ENCODE measurements around the gene GPRC5B. TPM values are rescaled to one million over a fixed set of nuclear protein-coding genes. Genes with fewer than 3 reads are reported as not detected.

GPRC5B gene
- total and polyA plus RNA-seq, 5 donors from 2014 or later, result 0.14 to 0.42 (median 0.26) TPM; not detected in 1

DNA sequence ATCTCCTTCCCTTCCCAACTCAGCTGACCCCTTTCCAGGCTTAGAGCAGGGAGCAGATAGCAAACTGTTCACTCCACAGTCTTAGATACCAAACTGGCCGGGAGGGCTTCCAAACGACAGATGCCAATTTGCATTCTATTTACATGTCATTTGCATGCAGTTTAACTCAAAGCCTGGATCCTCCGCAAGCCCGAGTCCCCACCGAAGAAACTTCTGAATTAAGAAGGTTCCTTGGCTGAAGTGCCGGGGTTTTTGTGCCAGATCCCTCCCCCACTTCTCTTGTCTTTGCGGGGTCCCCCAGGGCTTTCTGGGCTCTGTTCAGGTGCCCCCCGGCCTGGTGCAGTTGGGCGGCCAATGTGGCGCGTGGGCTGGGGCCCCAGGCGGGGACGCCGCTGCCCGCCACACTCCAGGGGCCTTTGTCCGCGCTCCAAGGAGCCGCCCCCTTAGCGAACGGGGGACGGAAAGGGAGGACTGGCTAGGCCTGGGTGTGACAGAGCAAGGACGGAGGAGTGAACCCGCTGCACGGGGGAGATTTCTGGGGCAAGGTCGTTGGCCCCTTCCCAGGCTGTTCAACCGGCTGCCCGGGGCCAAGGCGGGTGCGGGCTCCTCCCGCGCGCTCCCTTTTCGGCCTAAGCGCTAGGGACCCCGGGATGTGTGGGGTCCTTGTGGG is 1.2 kb downstream of the GPRC5B start:
- Histone ChIP-seq H3K9me3 (ENCODE audit: control insufficient read depth in 2 of 2, low read length in 2 of 2) (no peaks in the 10 kb centered on the region), H3K4me1 (ENCODE audit: control insufficient read depth, insufficient read depth, low read length, poor library complexity, severe bottlenecking) (peaks cover 31% of the 10 kb centered on the region), H3K36me3 (ENCODE audit: control insufficient read depth, insufficient read depth, low read length) (no peaks in the 10 kb centered on the region), H3K27ac (ENCODE audit: insufficient read depth, low read length, poor library complexity, severe bottlenecking) (no peak overlapping the region), H3K4me3 (ENCODE audit: low read depth, low read length) (no peak overlapping the region), H3K27me3 (ENCODE audit: control insufficient read depth, insufficient read depth, low read length) (peaks cover 4% of the 10 kb centered on the region)
- H3K27me3 Mint-ChIP-seq, result peaks cover 32% of the 10 kb centered on the region
- H3K27ac Mint-ChIP-seq, result no peak overlapping the region
- peak overlapping the region in 3 of 4 donors; percentile 45 to 79 (median 56) for H3K4me3 Mint-ChIP-seq
- ATAC-seq (ENCODE audit: low read depth in 2 of 2) (no peak), DNase-seq (peak in 1 of 3 donors; percentile 19)
- H3K9me3 Mint-ChIP-seq, result peaks cover 0 to 2% (median 0%) of the 10 kb centered on the region in 7 donors
- no peaks in the 10 kb centered on the region for H3K36me3 Mint-ChIP-seq
- H3K4me1 Mint-ChIP-seq, result peaks cover 0 to 28% (median 13%) of the 10 kb centered on the region in 4 donors

DNA sequence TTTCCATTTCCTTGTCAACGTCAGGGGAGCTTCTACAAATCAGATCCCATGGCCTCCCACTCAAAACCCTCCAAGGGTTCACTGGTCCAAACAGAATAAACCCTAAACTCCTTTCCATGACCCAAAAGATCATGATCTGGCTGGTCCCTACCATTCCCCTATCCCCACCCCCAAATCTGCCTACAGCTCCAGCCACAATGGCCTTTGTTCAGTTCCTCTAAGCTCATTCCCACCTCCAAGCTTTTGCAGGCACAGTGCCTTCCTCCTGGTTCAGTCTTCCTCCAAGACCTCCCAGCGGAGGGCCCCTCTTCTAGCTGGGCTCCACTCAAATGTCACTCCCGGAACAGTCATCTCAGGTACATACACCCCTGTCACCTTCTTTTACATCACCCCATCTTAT is 2.0 kb downstream of the GPRC5B start:
- H3K9me3 ChIP-seq (ENCODE audit: control insufficient read depth in 2 of 2, low read length in 2 of 2), result no peaks in the 10 kb centered on the region
- Mint-ChIP-seq H3K4me3 (peak overlapping the region; percentile 45 to 80 (median 60)), H3K4me1 (peaks cover 0 to 28% (median 13%) of the 10 kb centered on the region in 4 donors), H3K9me3 (peaks cover 0 to 2% (median 0%) of the 10 kb centered on the region in 7 donors), H3K27me3 (peaks cover 32% of the 10 kb centered on the region), H3K36me3 (no peaks in the 10 kb centered on the region), H3K27ac (no peak overlapping the region)
- DNase-seq (no peak), ATAC-seq (ENCODE audit: low read depth in 2 of 2) (no peak)
- peaks cover 4% of the 10 kb centered on the region for H3K27me3 ChIP-seq (ENCODE audit: control insufficient read depth, insufficient read depth, low read length)
- no peak overlapping the region for H3K27ac ChIP-seq (ENCODE audit: insufficient read depth, low read length, poor library complexity, severe bottlenecking)
- peaks cover 31% of the 10 kb centered on the region for H3K4me1 ChIP-seq (ENCODE audit: control insufficient read depth, insufficient read depth, low read length, poor library complexity, severe bottlenecking)
- no peak overlapping the region for H3K4me3 ChIP-seq (ENCODE audit: low read depth, low read length)
- H3K36me3 ChIP-seq (ENCODE audit: control insufficient read depth, insufficient read depth, low read length), result no peaks in the 10 kb centered on the region

DNA sequence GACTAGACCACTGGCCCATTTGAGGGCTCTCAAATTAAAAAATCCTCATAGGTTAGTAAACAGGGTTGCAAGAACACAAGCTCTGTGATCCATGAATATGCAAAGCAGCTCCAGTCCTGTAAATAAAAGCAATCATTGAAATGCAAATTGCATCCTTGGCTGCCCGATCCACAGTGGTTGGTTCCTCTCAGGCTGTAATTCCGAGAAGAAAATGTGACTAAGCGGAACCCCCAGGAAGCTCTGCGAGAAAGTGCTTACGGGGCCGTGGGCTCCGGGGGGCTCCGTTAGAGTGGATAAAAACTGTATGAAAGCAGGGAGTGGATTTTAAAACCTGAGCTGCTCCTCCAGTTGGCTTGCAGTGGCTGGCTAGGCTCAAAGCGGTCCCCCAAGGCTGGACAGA is 2.5 kb downstream of the GPRC5B start:
- Mint-ChIP-seq H3K27me3 (peaks cover 32% of the 10 kb centered on the region), H3K36me3 (no peaks in the 10 kb centered on the region), H3K9me3 (peaks cover 0 to 2% (median 0%) of the 10 kb centered on the region in 7 donors), H3K4me3 (no peak overlapping the region), H3K27ac (no peak overlapping the region), H3K4me1 (peaks cover 0 to 28% (median 13%) of the 10 kb centered on the region in 4 donors)
- Histone ChIP-seq H3K9me3 (ENCODE audit: control insufficient read depth in 2 of 2, low read length in 2 of 2) (no peaks in the 10 kb centered on the region), H3K36me3 (ENCODE audit: control insufficient read depth, insufficient read depth, low read length) (no peaks in the 10 kb centered on the region), H3K27ac (ENCODE audit: insufficient read depth, low read length, poor library complexity, severe bottlenecking) (no peak overlapping the region), H3K4me1 (ENCODE audit: control insufficient read depth, insufficient read depth, low read length, poor library complexity, severe bottlenecking) (peaks cover 31% of the 10 kb centered on the region), H3K4me3 (ENCODE audit: low read depth, low read length) (no peak overlapping the region), H3K27me3 (ENCODE audit: control insufficient read depth, insufficient read depth, low read length) (peaks cover 4% of the 10 kb centered on the region)
- DNase-seq, result no peak
- ATAC-seq (ENCODE audit: low read depth in 2 of 2), result no peak

DNA sequence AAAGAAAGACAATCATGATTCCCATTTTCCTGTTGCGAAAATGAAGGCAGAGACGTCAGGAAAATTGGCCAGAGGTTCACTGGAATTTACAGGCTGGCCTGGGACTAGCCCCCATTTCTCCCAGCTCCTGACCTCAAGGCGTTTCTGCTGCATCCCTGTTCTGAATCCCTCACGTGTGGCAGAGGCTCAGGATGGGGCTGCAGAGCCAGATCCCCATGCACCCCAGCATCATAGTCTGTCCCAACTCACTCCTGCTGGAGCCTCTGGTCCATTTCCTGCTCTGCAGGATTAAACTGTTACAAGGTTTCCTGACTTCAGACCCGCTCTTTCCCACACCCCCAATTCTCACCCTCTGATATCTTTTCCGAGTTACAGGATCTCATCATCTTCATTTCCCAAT is 2.9 kb downstream of the GPRC5B start:
- DNase-seq (no peak), ATAC-seq (ENCODE audit: low read depth in 2 of 2) (no peak)
- no peaks in the 10 kb centered on the region for H3K9me3 ChIP-seq (ENCODE audit: control insufficient read depth in 2 of 2, low read length in 2 of 2)
- H3K9me3 Mint-ChIP-seq, result peaks cover 0 to 2% (median 0%) of the 10 kb centered on the region in 7 donors
- no peak overlapping the region for H3K4me3 Mint-ChIP-seq
- H3K4me3 ChIP-seq (ENCODE audit: low read depth, low read length), result no peak overlapping the region
- no peaks in the 10 kb centered on the region for H3K36me3 Mint-ChIP-seq
- H3K27me3 Mint-ChIP-seq, result peaks cover 32% of the 10 kb centered on the region
- H3K4me1 Mint-ChIP-seq, result peaks cover 0 to 28% (median 13%) of the 10 kb centered on the region in 4 donors
- H3K4me1 ChIP-seq (ENCODE audit: control insufficient read depth, insufficient read depth, low read length, poor library complexity, severe bottlenecking), result peaks cover 31% of the 10 kb centered on the region
- H3K36me3 ChIP-seq (ENCODE audit: control insufficient read depth, insufficient read depth, low read length), result no peaks in the 10 kb centered on the region
- no peak overlapping the region for H3K27ac Mint-ChIP-seq
- H3K27ac ChIP-seq (ENCODE audit: insufficient read depth, low read length, poor library complexity, severe bottlenecking), result no peak overlapping the region
- peaks cover 4% of the 10 kb centered on the region for H3K27me3 ChIP-seq (ENCODE audit: control insufficient read depth, insufficient read depth, low read length)

DNA sequence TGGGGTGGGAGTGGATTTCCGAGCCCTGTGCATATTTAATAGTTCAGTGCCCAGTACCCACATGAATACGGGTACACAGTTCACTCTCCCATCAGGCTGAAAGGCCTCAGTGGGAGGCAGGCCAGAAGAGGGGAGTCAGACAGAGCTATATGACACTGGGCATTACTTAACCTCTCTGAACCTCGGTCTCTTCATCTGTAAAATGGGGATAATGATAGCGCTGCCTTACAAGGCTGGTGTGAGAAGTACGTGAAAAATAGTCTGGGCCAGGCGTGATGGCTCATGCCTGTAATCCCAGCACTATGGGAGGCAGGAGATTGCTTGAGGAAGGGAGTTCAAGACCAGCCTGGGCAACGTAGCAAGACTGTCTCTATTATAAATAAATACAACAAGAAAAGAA is 3.6 kb downstream of the GPRC5B start:
- H3K4me3 ChIP-seq (ENCODE audit: low read depth, low read length), result no peak overlapping the region
- Mint-ChIP-seq H3K36me3 (no peaks in the 10 kb centered on the region), H3K27me3 (peaks cover 28% of the 10 kb centered on the region), H3K4me1 (peaks cover 0 to 22% (median 9%) of the 10 kb centered on the region in 4 donors), H3K27ac (no peak overlapping the region), H3K9me3 (peaks cover 0 to 3% (median 0%) of the 10 kb centered on the region in 7 donors), H3K4me3 (no peak overlapping the region)
- no peak for DNase-seq
- no peaks in the 10 kb centered on the region for H3K36me3 ChIP-seq (ENCODE audit: control insufficient read depth, insufficient read depth, low read length)
- no peak for ATAC-seq (ENCODE audit: low read depth in 2 of 2)
- H3K27me3 ChIP-seq (ENCODE audit: control insufficient read depth, insufficient read depth, low read length), result peaks cover 4% of the 10 kb centered on the region
- H3K4me1 ChIP-seq (ENCODE audit: control insufficient read depth, insufficient read depth, low read length, poor library complexity, severe bottlenecking), result peaks cover 26% of the 10 kb centered on the region
- no peaks in the 10 kb centered on the region for H3K9me3 ChIP-seq (ENCODE audit: control insufficient read depth in 2 of 2, low read length in 2 of 2)
- H3K27ac ChIP-seq (ENCODE audit: insufficient read depth, low read length, poor library complexity, severe bottlenecking), result no peak overlapping the region

DNA sequence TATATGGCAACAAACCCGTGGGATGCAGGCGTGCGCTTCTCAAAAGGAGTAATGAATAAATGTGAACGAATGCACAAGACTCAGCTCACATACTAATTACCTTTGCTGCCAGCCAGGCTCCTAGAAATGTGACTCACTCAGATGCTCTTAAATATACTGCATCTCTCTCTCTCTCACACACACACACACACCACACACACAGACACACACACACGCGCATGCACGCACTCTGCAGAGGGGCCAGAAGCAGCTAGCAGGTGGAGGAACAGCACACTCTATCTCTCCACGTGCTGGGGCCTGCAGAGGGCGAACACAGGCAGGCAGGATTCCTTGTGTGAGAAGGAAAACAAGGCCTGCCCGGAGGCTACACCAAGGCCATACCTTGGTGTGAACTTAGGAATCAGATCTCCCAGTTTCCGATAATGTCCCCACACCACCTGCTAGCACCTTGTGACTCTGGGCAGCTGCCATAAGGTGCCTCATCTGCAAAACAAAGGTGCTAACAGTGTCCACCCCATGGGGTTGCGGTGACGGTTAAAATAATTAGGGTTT is 5.3 kb downstream of the GPRC5B start:
- H3K9me3 ChIP-seq (ENCODE audit: control insufficient read depth in 2 of 2, low read length in 2 of 2), result no peaks in the 10 kb centered on the region
- no peak overlapping the region for H3K4me3 ChIP-seq (ENCODE audit: low read depth, low read length)
- no peak overlapping the region for H3K27ac ChIP-seq (ENCODE audit: insufficient read depth, low read length, poor library complexity, severe bottlenecking)
- no peaks in the 10 kb centered on the region for H3K36me3 Mint-ChIP-seq
- H3K4me1 Mint-ChIP-seq, result peaks cover 0 to 11% (median 2%) of the 10 kb centered on the region in 4 donors
- H3K4me1 ChIP-seq (ENCODE audit: control insufficient read depth, insufficient read depth, low read length, poor library complexity, severe bottlenecking), result peaks cover 11% of the 10 kb centered on the region
- H3K4me3 Mint-ChIP-seq, result no peak overlapping the region
- peaks cover 17% of the 10 kb centered on the region for H3K27me3 Mint-ChIP-seq
- H3K36me3 ChIP-seq (ENCODE audit: control insufficient read depth, insufficient read depth, low read length), result no peaks in the 10 kb centered on the region
- H3K27me3 ChIP-seq (ENCODE audit: control insufficient read depth, insufficient read depth, low read length), result peaks cover 4% of the 10 kb centered on the region
- peaks cover 0 to 1% (median 0%) of the 10 kb centered on the region in 7 donors for H3K9me3 Mint-ChIP-seq
- DNase-seq (no peak), ATAC-seq (ENCODE audit: low read depth in 2 of 2) (no peak)
- H3K27ac Mint-ChIP-seq, result no peak overlapping the region

DNA sequence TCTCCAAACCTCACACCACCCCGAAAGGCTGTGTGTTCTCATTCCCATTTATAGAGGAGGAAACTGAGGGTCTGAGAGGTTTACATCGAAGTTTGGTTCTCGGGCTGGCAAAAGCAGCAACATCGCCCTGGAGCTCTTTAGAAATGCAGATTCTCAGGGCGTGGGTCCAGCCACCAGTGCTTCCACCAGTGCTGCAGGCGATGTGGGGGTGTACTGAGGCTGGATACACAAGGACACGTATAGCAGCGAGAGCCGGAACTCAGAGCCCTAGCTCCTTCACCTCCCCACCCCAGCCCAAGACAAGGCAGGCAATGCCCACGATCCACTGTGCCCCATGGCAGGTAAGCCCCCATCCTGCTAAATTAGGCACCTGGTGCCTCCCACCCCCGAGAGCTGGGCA is 5.9 kb downstream of the GPRC5B start:
- Histone ChIP-seq H3K27ac (ENCODE audit: insufficient read depth, low read length, poor library complexity, severe bottlenecking) (no peak overlapping the region), H3K4me3 (ENCODE audit: low read depth, low read length) (no peak overlapping the region), H3K4me1 (ENCODE audit: control insufficient read depth, insufficient read depth, low read length, poor library complexity, severe bottlenecking) (peaks cover 6% of the 10 kb centered on the region), H3K36me3 (ENCODE audit: control insufficient read depth, insufficient read depth, low read length) (no peaks in the 10 kb centered on the region), H3K27me3 (ENCODE audit: control insufficient read depth, insufficient read depth, low read length) (peaks cover 4% of the 10 kb centered on the region), H3K9me3 (ENCODE audit: control insufficient read depth in 2 of 2, low read length in 2 of 2) (no peaks in the 10 kb centered on the region)
- peaks cover 17% of the 10 kb centered on the region for H3K27me3 Mint-ChIP-seq
- ATAC-seq (ENCODE audit: low read depth in 2 of 2) (no peak), DNase-seq (no peak)
- H3K4me3 Mint-ChIP-seq, result no peak overlapping the region
- peaks cover 0 to 1% (median 0%) of the 10 kb centered on the region in 7 donors for H3K9me3 Mint-ChIP-seq
- peaks cover 0 to 13% (median 2%) of the 10 kb centered on the region in 4 donors for H3K4me1 Mint-ChIP-seq
- H3K36me3 Mint-ChIP-seq, result no peaks in the 10 kb centered on the region
- H3K27ac Mint-ChIP-seq, result no peak overlapping the region
